HCT116 (cell line): ENCODE data around the gene LY9. TPM values are rescaled to one million over a fixed set of nuclear protein-coding genes. Genes with fewer than 3 reads are reported as not detected.

Experiments used
- ATAC-seq: fragments of 200-7000 bp; cut with Tn5 transposase; 2 replicates; pipeline ENCODE4 v1.9.1; 2020; ENCODE audit warnings: mild to moderate bottlenecking, moderate library complexity
- BruUV-seq: library from RNA; stranded (reverse); fragments of 400-500 nt; replicated peaks from 2 replicates; lab custom pipeline; 2021; lab: Mats Ljungman, UMichigan
- CTCF ChIA-PET: fragments of 300-600 bp; sonication (Branson Sonifier 250); formaldehyde crosslinking; loops from one replicate; lab custom pipeline; 2021; ENCODE audit warnings: antibody characterized with exemption; lab: Charles Lee
- POLR2A ChIA-PET: fragments of 300-600, 350-600 bp; sonication (Branson Sonifier 250); formaldehyde crosslinking; loops from one replicate; lab custom pipeline; 2021; ENCODE audit warnings: antibody characterized with exemption; lab: Charles Lee
- RAD21 ChIA-PET, 2 experiments: fragments of 300-600 bp; sonication (Branson Sonifier 250); formaldehyde crosslinking; loops; one replicate each; lab custom pipeline; 2023; ENCODE audit warnings: low total read pairs in 2 of 2; ENCODE audit not compliant: uncharacterized antibody in 2 of 2, unreplicated experiment in 2 of 2, low non-redundant PET in 1 of 2; lab: Charles Lee
- DNase-seq: peaks from one replicate; pipeline ENCODE4 v3.0.0-alpha.2; 2010; ENCODE audit warnings: low read depth, low spot score
- H2AFZ ChIP-seq: fragments of 200-600 bp; shearing (Covaris generic), sonication (generic); 2 replicates; pipeline ENCODE4 v1.6.1; 2017; ENCODE audit warnings: low read depth, mixed run types, mixed read lengths, antibody characterized with exemption, low read length; ENCODE audit not compliant: poor library complexity, severe bottlenecking
- H3K27ac ChIP-seq: 2 replicates; pipeline ENCODE4 v1.5.1; 2012; ENCODE audit warnings: low read depth, low read length
- H3K27me3 ChIP-seq: fragments of 200-600 bp; sonication (generic); 2 replicates; pipeline ENCODE4 v1.6.1; 2016; ENCODE audit warnings: mixed run types, low read length, mixed read lengths; ENCODE audit not compliant: insufficient read depth
- H3K36me3 ChIP-seq, 2 experiments: fragments of 200-500 bp in 1 of 2; fragments of 200-600 bp in 1 of 2; sonication (Bioruptor generic) in 1 of 2; sonication (generic) in 1 of 2; 2 replicates each; pipeline versions ENCODE4 v1.5.1 to v1.6.1; 2014 to 2016; ENCODE audit warnings: low read length in 2 of 2, inconsistent platforms in 1 of 2, mixed read lengths in 1 of 2, mixed run types in 1 of 2; ENCODE audit not compliant: insufficient read depth in 2 of 2, control insufficient read depth in 1 of 2
- H3K4me1 ChIP-seq, 2 experiments: fragments of 200-600 bp in 1 of 2; sonication (generic) in 1 of 2; 2 replicates each; pipeline versions ENCODE4 v1.5.1 to v1.6.1; 2012 to 2017; ENCODE audit warnings: low read length in 2 of 2, inconsistent platforms in 1 of 2, mild to moderate bottlenecking in 1 of 2, mixed read lengths in 1 of 2, mixed run types in 1 of 2, moderate library complexity in 1 of 2; ENCODE audit not compliant: insufficient read depth in 2 of 2, control insufficient read depth in 1 of 2
- H3K4me2 ChIP-seq: fragments of 200-600 bp; sonication (generic); 2 replicates; pipeline ENCODE4 v1.6.1; 2017; ENCODE audit warnings: mixed run types, low read length, mixed read lengths
- H3K4me3 ChIP-seq, 2 experiments: fragments of 200-600 bp in 1 of 2; sonication (generic) in 1 of 2; replicated peaks in 1 of 2; 2 replicates each; pipeline ENCODE4 v1.5.1; 2011 to 2016; ENCODE audit warnings: low read length in 2 of 2, control low read depth in 1 of 2, low read depth in 1 of 2, mild to moderate bottlenecking in 1 of 2, mixed read lengths in 1 of 2, mixed run types in 1 of 2
- H3K79me2 ChIP-seq: fragments of 200-600 bp; sonication (generic); 2 replicates; pipeline ENCODE4 v1.6.1; 2017; ENCODE audit warnings: mild to moderate bottlenecking, mixed run types, low read length, moderate library complexity, mixed read lengths; ENCODE audit not compliant: insufficient read depth
- H3K9ac ChIP-seq: fragments of 200-600 bp; sonication (generic); 2 replicates; pipeline ENCODE4 v1.6.1; 2016; ENCODE audit warnings: low read length, mixed read lengths
- H3K9me2 ChIP-seq: fragments of 200-600 bp; sonication (generic), shearing (Covaris generic); 2 replicates; pipeline ENCODE4 v1.6.1; 2017; ENCODE audit warnings: mixed run types, mild to moderate bottlenecking, moderate library complexity; ENCODE audit not compliant: insufficient read depth
- H3K9me3 ChIP-seq, 2 experiments: fragments of 200-500 bp in 1 of 2; fragments of 200-600 bp in 1 of 2; sonication (Bioruptor generic) in 1 of 2; sonication (generic) in 1 of 2; 2 replicates each; pipeline ENCODE4 v1.6.1; 2014 to 2017; ENCODE audit warnings: low read length in 2 of 2, mixed read lengths in 2 of 2, inconsistent platforms in 1 of 2, low read depth in 1 of 2, mild to moderate bottlenecking in 1 of 2, mixed run types in 1 of 2, moderate library complexity in 1 of 2; ENCODE audit not compliant: control insufficient read depth in 1 of 2, insufficient read depth in 1 of 2
- H4K20me1 ChIP-seq: fragments of 200-600 bp; sonication (generic), shearing (Covaris generic); 2 replicates; pipeline ENCODE4 v1.6.1; 2017; ENCODE audit warnings: mixed run types, mild to moderate bottlenecking, moderate library complexity; ENCODE audit not compliant: insufficient read depth
- CBX3 ChIP-seq: IDR thresholded peaks from 2 replicates; pipeline ENCODE4 v1.6.1; 2012; ENCODE audit warnings: low read depth
- EGR1 ChIP-seq: IDR thresholded peaks from 2 replicates; pipeline ENCODE4 v1.6.1; 2012; ENCODE audit warnings: low read depth
- EZH2 ChIP-seq: fragments of 200-600 bp; sonication (generic); IDR thresholded peaks from 2 replicates; pipeline ENCODE4 v1.6.1; 2017; ENCODE audit warnings: antibody characterized with exemption, mixed run types
- FOSL1 ChIP-seq: IDR thresholded peaks from 2 replicates; pipeline ENCODE4 v1.6.1; 2012; ENCODE audit warnings: low read depth
- JUND ChIP-seq: IDR thresholded peaks from 2 replicates; pipeline ENCODE4 v1.6.1; 2012
- POLR2A ChIP-seq: IDR thresholded peaks from 2 replicates; pipeline ENCODE4 v1.7.0; 2011; ENCODE audit warnings: borderline replicate concordance; ENCODE audit not compliant: insufficient read depth, insufficient read length; ENCODE audit errors: extremely low read depth
- POLR2AphosphoS5 ChIP-seq: IDR thresholded peaks from 2 replicates; pipeline ENCODE4 v1.6.1; 2011; ENCODE audit warnings: mild to moderate bottlenecking, low read depth, low read length, moderate library complexity
- RAD21 ChIP-seq: IDR thresholded peaks from 2 replicates; pipeline ENCODE4 v1.6.1; 2012; ENCODE audit warnings: low read depth, mild to moderate bottlenecking
- SIN3A ChIP-seq: IDR thresholded peaks from 2 replicates; pipeline ENCODE4 v1.6.1; 2012; ENCODE audit warnings: low read depth
- SRF ChIP-seq: IDR thresholded peaks from 2 replicates; pipeline ENCODE4 v1.6.1; 2012; ENCODE audit warnings: low read depth
- intact Hi-C: fragments of 100-400 bp; cut with micrococcal nuclease; formaldehyde crosslinking; loops from 2 replicates; pipeline ENCODE4 v1.10.0; 2022
- total RNA-seq: library from RNA; stranded (reverse); gene quantifications from one replicate; pipeline ENCODE4 v1.2.1, GENCODE V29; 2021; ENCODE audit not compliant: unreplicated experiment
- TF ChIP-seq, protein P1 (sequence below): IDR thresholded peaks from 2 replicates; pipeline ENCODE4 v1.6.1; 2011; ENCODE audit warnings: mild to moderate bottlenecking, low read length, moderate library complexity; ENCODE audit not compliant: insufficient replicate concordance; ENCODE audit errors: extremely low read depth
- TF ChIP-seq, protein P2 (sequence below): IDR thresholded peaks from 2 replicates; pipeline ENCODE4 v1.6.1; 2012

The LY9 gene
- total RNA-seq, 1 experiment from 2014 or later: 0.22 TPM

DNA sequence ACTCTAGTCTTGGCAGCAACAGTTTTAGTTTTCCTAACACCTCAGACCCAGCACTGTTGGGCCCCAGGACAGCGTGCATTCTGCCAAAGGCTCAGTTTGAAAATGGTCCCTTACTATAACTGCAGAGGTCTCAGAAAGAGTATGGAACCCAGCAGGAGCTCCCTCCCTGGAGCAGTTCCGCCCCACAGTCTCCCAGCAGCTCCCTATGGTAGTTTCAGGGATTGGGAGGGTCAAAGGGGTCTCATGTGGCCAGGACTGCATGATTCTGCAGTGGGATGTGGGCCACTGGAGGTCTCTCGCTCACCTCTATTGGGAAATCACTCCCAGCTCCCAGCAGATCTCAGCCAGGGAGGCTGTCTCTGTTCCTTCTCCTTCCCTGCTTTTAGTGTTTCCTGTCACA, 12.3 kb downstream of the LY9 start:
- RAD21 ChIA-PET: no interaction called here
- Histone ChIP-seq H3K9ac (no peak overlapping the region), H3K36me3 (no peaks in the 10 kb centered on the region), H4K20me1 (no peaks in the 10 kb centered on the region), H3K4me2 (no peak overlapping the region), H3K79me2 (no peaks in the 10 kb centered on the region), H2AFZ (no peak overlapping the region), H3K9me3 (no peaks in the 10 kb centered on the region), H3K4me3 (no peak overlapping the region), H3K4me1 (peaks cover 5 to 6% of the 10 kb centered on the region in 2 experiments), H3K27me3 (no peaks in the 10 kb centered on the region), H3K9me2 (no peaks in the 10 kb centered on the region), H3K27ac (no peak overlapping the region)
- ATAC-seq: no peak
- TF ChIP-seq CBX3 (no peak), SRF (no peak), EZH2 (no peak), RAD21 (no peak), FOSL1 (no peak), POLR2AphosphoS5 (no peak), SIN3A (no peak), POLR2A (no peak), JUND (no peak), EGR1 (no peak)
- TF ChIP-seq, protein P1, sequence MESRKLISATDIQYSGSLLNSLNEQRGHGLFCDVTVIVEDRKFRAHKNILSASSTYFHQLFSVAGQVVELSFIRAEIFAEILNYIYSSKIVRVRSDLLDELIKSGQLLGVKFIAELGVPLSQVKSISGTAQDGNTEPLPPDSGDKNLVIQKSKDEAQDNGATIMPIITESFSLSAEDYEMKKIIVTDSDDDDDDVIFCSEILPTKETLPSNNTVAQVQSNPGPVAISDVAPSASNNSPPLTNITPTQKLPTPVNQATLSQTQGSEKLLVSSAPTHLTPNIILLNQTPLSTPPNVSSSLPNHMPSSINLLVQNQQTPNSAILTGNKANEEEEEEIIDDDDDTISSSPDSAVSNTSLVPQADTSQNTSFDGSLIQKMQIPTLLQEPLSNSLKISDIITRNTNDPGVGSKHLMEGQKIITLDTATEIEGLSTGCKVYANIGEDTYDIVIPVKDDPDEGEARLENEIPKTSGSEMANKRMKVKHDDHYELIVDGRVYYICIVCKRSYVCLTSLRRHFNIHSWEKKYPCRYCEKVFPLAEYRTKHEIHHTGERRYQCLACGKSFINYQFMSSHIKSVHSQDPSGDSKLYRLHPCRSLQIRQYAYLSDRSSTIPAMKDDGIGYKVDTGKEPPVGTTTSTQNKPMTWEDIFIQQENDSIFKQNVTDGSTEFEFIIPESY: no peak
- TF ChIP-seq, protein P2, sequence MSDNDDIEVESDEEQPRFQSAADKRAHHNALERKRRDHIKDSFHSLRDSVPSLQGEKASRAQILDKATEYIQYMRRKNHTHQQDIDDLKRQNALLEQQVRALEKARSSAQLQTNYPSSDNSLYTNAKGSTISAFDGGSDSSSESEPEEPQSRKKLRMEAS: no peak
- CTCF ChIA-PET: no interaction called here
- no peak for DNase-seq
- POLR2A ChIA-PET: no interaction called here
- intact Hi-C loops: no loop called here
- no TSS peak for BruUV-seq
